ENCODE measurements around the gene EGF.

DNA sequence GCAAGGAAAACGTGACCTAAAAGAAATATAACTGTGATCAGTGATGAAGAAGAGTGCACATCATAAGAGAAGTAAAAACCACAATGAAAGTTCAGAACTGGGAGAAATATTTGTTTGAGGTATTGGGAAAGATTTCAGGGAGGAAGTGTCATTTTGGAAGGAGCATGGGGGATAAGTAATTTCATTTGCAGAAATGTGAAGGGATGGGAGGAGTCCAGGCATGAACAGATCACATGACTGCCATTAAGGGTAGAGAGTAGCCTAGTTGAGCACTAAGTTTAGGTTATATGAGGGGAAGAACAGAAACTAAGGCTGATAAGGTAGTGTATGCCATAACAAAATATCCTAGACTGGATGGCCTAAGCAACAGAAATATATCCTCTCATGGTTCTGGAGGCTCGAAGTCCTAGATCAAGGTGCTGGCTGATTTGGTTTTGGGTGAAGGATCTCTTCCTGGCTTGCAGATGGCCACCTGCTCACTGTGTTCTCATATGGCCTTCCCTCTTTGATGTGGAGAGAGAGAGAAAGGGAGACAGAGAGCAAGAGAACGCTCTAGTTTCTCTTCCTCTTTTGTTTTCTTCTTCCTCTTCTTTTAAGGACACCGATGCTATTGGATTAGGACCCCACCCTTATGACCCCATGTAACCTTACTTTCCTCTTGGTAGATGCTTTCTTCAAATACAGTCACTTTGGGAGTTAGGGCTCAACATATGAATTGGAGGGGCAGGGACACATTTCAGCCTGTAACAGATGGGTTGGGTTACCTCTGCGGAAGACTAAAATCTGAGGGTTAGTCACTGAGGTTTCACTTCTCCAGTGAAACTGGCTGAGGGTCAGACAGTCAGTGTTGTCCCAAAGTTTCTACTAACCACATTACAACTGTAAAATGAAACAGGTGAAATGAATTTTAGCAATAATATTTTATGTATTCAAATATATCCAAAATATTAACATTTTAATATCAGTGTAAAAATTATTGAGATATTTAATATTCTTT lies 77.9 kb downstream of the EGF start:
- TF ChIP-seq, protein P1, sequence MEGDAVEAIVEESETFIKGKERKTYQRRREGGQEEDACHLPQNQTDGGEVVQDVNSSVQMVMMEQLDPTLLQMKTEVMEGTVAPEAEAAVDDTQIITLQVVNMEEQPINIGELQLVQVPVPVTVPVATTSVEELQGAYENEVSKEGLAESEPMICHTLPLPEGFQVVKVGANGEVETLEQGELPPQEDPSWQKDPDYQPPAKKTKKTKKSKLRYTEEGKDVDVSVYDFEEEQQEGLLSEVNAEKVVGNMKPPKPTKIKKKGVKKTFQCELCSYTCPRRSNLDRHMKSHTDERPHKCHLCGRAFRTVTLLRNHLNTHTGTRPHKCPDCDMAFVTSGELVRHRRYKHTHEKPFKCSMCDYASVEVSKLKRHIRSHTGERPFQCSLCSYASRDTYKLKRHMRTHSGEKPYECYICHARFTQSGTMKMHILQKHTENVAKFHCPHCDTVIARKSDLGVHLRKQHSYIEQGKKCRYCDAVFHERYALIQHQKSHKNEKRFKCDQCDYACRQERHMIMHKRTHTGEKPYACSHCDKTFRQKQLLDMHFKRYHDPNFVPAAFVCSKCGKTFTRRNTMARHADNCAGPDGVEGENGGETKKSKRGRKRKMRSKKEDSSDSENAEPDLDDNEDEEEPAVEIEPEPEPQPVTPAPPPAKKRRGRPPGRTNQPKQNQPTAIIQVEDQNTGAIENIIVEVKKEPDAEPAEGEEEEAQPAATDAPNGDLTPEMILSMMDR (IDR thresholded peaks at IDR 0.05), result no peak
- TF ChIP-seq POLR2A (IDR thresholded peaks at IDR 0.05), result no peak
